GM21515 (cell line): Measurements from ENCODE around the gene ARRB1.
"Not testable (repeated sequence)": the region's sequence is repeated elsewhere in the genome, so short reads cannot be mapped to it uniquely, and the experiment has no call there.

Source experiments
- ATAC-seq: cut with Tn5 transposase; IDR thresholded peaks from one replicate; pipeline ENCODE4 v1.9.1; 2021; ENCODE audit not compliant: unreplicated experiment

Gene ARRB1

GRCh38 chr11:75344186-75344585, 7.3 kb downstream of the ARRB1 start:
- ATAC-seq, result no peak

GRCh38 chr11:75342966-75343870, 8.2 kb downstream of the ARRB1 start:
- no peak for ATAC-seq

- ATAC-seq, result no peak
Observed at GRCh38 chr11:75342231-75342918, 9.1 kb downstream of the ARRB1 start.

DNA sequence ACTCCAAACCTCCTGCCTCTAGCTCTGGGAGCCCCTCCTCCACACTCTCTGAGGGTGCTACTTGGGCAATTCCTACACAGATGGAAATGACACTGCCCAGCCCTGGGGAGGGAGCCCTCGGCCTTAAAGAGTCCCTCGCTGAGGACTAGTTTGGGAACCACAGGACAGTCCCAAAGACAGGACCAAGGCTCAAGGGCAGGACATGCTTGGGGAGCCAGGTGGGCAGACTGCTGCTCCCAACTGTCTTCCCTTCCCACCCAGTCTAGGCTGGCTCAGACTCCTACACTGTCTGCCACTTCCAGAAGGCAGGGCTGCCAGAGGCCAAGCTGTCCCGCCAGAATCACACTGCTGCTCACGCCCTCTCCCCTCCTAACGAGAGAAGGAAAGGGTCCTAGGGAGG, 9.8 kb downstream of the ARRB1 start:
- ATAC-seq, result no peak

GRCh38 chr11:75339685-75340409, 11.6 kb downstream of the ARRB1 start:
- ATAC-seq, result no peak

DNA sequence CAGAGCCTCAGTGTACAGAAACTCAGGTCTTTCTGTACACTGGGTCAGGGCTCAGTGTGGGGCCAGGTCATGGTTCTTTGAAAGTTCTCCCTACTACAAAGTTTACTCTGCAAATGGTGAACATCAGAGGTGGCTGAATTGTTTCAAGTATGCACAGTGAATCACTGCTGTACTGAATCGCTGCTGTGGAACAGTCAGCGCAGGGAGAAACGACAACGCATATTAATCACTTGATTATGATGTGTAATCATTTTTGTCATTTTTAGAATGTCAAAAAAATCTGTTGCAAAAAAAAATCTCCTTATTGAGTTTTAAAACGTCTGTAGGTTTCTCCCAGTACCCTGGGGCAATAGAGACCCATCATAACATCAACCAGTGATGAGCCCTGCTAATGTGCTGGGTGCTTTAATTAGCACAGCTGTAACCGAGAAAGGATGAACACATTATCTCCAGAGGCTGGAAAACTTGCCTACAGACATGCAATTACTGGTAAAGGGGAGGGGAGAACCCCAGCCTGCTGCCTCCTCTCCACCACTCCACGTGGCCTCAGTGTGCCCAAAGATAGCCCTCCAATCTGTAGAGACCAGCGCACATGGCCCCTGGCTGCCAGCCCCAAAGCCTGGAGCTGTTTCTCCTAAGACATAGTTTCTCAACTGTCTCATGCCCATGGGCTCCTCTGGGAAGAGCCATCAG, 12.8 kb downstream of the ARRB1 start:
- no peak for ATAC-seq

DNA sequence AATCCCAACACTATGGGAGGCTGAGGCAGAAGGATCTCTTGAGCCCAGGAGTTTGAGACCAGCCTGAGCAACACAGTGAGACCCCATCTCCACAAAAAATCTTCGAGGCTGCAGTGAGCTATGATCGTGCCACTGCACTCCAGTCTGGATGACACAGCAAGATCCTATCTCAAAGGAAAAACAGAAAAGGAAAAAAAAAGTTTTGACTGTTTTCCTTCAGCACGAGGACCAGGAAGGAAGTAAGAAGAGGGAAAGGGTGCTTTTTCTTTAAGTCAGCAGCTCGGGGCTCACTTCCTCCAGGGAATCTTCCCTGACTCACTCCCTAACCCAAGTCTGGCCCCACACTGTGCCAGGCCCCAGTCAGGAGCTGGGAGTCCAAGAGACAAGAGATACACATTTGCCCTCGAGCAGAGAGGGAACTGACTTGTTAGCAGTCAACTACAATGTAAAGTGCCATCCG, 14.2 kb downstream of the ARRB1 start:
- no peak for ATAC-seq

DNA sequence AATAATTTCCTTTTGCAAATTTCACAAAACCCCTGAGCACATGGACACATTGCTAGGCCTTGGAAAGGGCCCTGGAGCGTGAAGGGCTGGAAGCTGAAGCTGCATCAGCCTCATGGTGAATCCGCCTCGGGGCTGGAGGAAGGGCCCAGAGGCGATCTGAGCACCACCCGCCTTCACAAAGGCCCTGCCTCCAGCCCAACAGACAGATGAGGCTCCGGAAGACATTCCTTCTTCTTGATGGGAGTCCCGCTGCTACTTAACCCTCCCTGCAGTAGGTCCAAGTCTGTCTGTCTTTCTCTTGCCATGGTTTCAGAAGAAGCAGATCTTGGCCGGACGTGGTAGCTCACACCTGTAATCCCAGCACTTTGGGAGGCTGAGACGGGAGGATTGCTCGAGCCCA, 16.5 kb downstream of the ARRB1 start:
- no peak for ATAC-seq

DNA sequence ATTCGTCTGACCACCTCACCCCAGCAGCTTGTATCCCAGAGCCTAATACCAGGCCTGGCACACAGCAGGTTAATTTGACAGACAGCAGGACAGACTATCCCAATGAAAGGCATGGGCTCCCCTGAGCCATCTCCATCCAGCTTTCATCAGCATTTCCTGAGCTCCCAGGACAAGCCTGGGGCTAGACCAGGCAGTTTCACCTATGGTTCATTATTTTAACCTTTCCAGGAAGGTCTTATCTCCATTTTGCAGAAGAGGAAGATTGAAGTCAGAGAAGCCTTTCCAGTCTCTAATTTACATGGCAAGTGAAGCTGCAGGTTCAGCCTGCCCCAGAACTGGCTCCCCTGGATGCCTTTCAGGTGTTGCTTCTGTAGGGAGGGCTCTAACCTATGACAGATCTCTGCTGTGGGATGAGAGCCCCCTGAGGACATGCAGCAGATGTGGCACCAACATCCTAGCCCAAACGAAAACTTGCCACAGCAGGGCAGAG, 17.0 kb downstream of the ARRB1 start:
- no peak for ATAC-seq

- ATAC-seq, result no peak
Observed at GRCh38 chr11:75333807-75334140, 17.7 kb downstream of the ARRB1 start.

DNA sequence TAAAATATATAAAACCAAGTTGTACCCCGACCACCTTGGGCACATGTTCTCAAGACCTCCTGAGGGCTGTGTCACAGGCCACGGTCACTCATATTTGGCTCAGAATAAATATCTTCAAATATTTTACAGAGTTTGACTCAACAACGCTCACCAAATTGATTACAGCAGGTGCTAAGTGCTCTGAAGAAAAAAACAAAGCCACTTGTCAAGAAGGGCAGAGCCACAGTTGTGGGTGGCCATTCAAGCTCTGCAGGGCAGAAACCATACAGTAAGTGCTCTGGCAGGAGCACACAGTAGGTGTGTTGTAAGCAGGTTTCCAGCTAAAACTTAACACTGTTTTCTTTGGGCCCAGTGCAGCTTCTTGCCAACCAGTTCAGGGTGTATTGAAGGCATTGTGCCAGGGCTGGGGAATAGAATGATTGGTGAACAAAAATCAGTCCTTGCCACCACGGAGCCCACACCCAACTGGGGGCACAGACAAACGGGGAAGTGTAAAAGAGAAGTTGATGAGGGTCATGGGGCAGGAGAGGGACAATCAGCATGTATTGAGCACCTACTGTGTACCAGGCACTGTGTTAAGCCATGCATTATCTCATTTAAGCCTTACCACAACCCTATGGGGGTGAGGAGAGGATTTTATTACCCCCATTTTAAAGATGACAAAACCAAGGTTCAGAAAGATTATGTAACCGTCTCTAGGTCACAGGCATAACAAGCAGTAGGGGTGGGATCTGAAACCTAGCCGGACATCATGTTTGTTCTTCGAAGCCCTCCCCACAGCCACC, 18.2 kb downstream of the ARRB1 start:
- no peak for ATAC-seq

GRCh38 chr11:75331761-75332160, 19.7 kb downstream of the ARRB1 start:
- ATAC-seq, result not testable (repeated sequence)

GRCh38 chr11:75331304-75331703, 20.2 kb downstream of the ARRB1 start:
- not testable (repeated sequence) for ATAC-seq

DNA sequence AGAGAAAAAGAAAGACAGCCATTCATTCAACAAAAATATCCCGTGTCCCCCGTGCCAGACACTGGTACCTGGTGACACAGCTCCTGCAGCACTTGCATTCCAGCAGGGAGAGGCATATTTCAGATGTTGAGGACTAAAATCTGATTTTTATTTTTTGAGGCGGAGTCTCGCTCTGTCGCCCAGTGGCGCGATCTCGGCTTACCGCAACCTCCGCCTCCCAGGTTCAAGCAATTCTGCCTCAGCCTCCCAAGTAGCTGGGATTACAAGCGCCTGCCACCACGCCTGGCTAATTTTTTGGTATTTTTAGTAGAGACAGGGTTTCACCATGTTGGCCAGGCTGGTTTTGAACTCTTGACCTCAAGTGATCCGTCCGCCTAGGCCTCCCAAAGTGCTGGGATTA, 20.6 kb downstream of the ARRB1 start:
- ATAC-seq, result not testable (repeated sequence)

GRCh38 chr11:75330291-75330690, 21.2 kb downstream of the ARRB1 start:
- ATAC-seq, result no peak

GRCh38 chr11:75328426-75329277, 22.8 kb downstream of the ARRB1 start:
- peak; percentile 50 for ATAC-seq

DNA sequence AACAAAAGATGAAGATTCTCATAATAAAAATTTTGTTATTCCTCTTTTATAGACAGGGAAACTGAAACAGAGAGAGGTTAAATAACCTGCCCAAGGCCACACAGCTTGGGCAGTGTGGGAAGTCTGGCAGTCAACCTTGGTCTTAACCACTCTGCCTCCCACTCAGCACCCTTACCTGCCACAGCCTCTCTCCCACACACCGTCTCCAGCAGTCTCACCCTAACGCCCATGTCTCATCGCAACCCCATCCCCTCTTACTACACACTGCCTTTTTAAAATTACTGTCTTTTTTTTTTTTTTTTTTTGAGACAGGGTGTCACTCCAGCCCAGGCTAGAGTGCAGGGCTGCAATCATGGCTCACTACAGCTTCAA, 25.0 kb downstream of the ARRB1 start:
- no peak for ATAC-seq

- no peak for ATAC-seq
Observed at GRCh38 chr11:75325713-75326438, 25.6 kb downstream of the ARRB1 start.

DNA sequence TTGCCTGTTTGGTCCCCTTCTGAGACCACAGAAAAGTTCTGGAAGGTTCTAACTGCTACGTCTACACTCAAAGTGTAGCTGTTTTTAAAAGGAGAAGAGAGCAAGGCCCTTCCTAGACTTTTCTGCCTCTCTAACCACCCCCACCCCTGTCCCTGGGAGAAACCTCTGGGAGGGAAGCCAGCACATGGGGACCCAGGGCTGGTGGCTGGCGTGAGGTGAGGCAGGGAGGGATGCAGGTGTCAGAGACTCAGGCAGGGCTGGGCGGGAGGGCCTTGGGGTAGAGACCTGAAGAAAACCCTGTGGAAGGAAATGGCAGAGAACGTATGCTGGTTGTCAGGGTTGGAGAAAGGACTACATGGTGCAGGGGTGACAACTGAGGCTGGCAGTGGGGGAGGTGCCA, 26.7 kb downstream of the ARRB1 start:
- no peak for ATAC-seq
